Adrenal gland (tissue), 5 donors: ENCODE results near the gene PVALEF.

Experiments
- POLR2A ChIP-seq, 2 donors: fragments of 450-650 bp; IDR thresholded peaks; one replicate each; pipeline ENCODE4 v1.6.1; 2017; ENCODE audit warnings: antibody characterized with exemption in 2 of 2, mild to moderate bottlenecking in 2 of 2, moderate library complexity in 1 of 2
- TF ChIP-seq, protein P1 (sequence below), 6 experiments: fragments of 450-650 bp in 4 of 6; fragments of 200-600 bp in 2 of 6; sonication (generic) in 1 of 6; IDR thresholded peaks; 1 replicate in 5 of 6; 2 replicates in 1 of 6; pipeline versions ENCODE4 v1.5.1 to v1.8.0; 2016 to 2021; ENCODE audit warnings: antibody characterized with exemption in 6 of 6, mild to moderate bottlenecking in 2 of 6, moderate library complexity in 1 of 6
- donor health status: DM: no; HTN: no; CAD: no.

DNA sequence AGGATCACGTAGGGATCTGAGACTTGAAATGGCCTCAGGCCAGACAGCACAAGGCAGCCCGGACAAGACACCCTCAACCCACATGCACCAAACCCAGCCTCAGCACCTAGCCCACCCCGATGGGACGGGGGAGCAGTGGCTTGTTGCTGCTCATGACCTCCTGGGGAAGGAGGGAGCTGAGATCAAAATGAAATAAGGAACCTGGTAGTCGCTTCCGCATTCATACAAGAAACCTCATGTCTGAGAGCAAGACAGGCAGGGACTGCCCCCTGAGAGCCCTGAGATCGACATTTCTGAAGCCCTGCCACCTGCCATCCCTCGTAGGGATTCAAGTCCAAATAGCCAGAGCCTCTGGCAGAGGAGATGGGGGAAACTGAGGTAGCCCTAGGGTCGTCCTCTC lies 63.1 kb downstream of the PVALEF start:
- no peak for TF ChIP-seq POLR2A (IDR thresholded peaks at IDR 0.05)
- TF ChIP-seq, protein P1, sequence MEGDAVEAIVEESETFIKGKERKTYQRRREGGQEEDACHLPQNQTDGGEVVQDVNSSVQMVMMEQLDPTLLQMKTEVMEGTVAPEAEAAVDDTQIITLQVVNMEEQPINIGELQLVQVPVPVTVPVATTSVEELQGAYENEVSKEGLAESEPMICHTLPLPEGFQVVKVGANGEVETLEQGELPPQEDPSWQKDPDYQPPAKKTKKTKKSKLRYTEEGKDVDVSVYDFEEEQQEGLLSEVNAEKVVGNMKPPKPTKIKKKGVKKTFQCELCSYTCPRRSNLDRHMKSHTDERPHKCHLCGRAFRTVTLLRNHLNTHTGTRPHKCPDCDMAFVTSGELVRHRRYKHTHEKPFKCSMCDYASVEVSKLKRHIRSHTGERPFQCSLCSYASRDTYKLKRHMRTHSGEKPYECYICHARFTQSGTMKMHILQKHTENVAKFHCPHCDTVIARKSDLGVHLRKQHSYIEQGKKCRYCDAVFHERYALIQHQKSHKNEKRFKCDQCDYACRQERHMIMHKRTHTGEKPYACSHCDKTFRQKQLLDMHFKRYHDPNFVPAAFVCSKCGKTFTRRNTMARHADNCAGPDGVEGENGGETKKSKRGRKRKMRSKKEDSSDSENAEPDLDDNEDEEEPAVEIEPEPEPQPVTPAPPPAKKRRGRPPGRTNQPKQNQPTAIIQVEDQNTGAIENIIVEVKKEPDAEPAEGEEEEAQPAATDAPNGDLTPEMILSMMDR (IDR thresholded peaks at IDR 0.05), result no peak
